ENCODE measurements around the gene RNF14.
A peak's percentile ranks its signal among the peaks of the same experiment; 100 is the strongest.
"Not testable (repeated sequence)": the region's sequence is repeated elsewhere in the genome, so short reads cannot be mapped to it uniquely, and the experiment has no call there.

Gene RNF14

DNA sequence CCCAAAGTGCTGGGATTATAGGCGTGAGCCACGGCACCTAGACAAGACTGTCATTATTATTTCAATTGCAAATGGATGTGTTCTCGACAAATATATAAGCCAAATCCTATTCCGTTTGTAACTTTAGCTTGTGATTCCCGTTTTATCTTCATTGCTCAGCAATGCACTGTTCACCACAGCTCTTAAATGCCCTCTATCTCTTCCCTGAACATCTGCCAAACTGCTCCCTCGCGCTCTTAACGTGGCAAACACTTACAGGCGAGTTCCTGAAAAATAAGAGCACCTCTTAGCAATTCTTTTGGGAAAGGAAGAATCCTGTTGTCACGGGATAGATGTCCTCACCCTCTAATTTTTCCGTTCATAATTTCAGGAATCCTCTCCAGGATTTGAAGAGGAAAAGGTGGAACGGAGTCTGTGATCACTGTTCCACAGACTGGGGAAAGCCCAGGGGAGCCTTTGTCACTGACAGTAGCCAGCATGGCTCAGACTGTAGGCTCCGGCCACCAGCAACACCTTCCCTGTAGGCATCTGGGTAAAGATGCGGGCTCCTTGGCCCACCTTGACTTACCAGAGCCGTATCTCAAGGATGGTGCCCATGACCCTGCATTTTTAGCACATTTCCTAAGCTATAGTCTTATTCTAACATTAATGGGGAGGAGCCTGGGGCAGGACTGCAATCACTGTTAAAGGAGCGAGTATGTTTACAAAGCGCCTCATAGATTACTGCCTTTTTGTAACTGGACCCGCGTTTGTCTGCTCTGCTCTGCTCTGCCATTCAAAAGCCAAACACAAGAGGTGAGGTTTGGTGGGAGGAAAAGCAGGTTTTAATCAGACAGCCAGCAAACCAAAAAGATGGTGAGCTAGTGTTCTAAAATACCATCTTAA is 64.1 kb downstream of the RNF14 start:
- no peak overlapping the region for H3K27ac ChIP-seq (ENCODE audit: extremely low read depth, low read depth, low read length)
- no peaks in the 10 kb centered on the region; the same call in 1 of the 2 replicates for H3K4me1 ChIP-seq (ENCODE audit: control insufficient read depth, insufficient read depth, low read length)
- ChIA-PET CTCF (interaction anchor here (0.6 to 1.3 kb wide), 2 partner anchors 42 to 720 kb away, joined by 3 to 4 read pairs; no protein-coding TSS in a partner anchor), POLR2A (no interaction called here)
- H3K36me3 ChIP-seq (ENCODE audit: control insufficient read depth in 2 of 2, insufficient read depth in 1 of 2, low read length in 2 of 2), result no peaks in the 10 kb centered on the region
- H3K9me3 ChIP-seq (ENCODE audit: control insufficient read depth, insufficient read depth, low read depth, low read length), result no peaks in the 10 kb centered on the region
- TF ChIP-seq ZNF549 (tag by site-specific recombination; IDR thresholded peaks at IDR 0.05), result no peak
- TF ChIP-seq ZFHX2 (tag by site-specific recombination; conservative IDR thresholded peaks at IDR 0.05), result no peak
- peak; percentile 59 for TF ChIP-seq FEZF1 (tag by site-specific recombination; IDR thresholded peaks at IDR 0.05)
- TF ChIP-seq ZNF837 (tag by site-specific recombination; IDR thresholded peaks at IDR 0.05), result no peak
- TF ChIP-seq ZSCAN16 (tag by site-specific recombination; IDR thresholded peaks at IDR 0.05), result no peak
- TF ChIP-seq ZNF416 (tag by site-specific recombination; IDR thresholded peaks at IDR 0.05), result no peak
- no peak for TF ChIP-seq ZNF701 (tag by site-specific recombination; IDR thresholded peaks at IDR 0.05)
- H3K4me3 ChIP-seq (ENCODE audit: low read depth, low read length), result no peak overlapping the region

DNA sequence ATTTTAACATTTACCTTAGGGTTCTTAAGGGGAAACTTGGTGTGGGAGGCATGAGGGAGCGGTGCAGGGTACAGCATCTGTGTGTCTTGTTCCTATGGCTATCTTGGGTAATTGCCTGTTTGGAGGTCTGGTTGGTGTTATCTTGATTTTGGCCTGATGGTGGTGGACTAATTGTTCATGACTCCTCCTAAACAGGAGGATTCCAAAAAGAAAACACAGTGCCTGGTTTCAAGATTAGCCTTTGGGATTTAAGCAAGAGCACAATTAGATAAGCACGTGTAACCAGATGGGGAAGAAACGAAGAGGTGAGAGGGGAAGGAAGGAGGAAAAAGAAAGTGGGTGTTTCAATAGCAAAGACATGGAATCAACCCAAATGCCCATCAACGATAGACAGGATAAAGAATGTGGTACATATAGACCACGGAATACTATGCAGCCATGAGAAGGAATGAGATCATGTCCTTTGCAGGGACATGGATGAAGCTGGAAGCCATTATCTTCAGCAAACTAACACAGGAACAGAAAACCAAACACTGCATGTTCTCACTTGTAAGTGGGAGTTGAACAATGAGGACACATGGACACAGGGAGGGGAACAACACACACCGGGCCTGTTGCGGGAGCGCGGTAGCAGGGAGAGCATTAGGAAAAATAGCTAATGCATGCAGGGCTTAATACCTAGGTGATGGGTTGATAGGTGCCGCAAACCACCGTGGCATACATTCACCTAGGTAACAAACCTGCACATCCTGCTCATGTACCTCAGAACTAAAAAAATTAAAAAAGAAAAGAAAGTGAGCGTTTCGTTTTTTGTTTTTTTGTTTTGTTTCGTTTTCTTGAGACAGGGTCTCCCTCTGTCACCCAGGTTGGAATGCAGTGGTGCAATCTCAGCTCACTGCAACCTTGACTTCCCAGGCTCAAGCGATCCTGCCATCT is 65.0 kb downstream of the RNF14 start:
- POLR2A ChIA-PET; H3K4me3 ChIP-seq (ENCODE audit: low read depth, low read length); H3K27ac ChIP-seq (ENCODE audit: extremely low read depth, low read depth, low read length); H3K9me3 ChIP-seq (ENCODE audit: control insufficient read depth, insufficient read depth, low read depth, low read length); H3K36me3 ChIP-seq (ENCODE audit: control insufficient read depth in 2 of 2, insufficient read depth in 1 of 2, low read length in 2 of 2); H3K4me1 ChIP-seq (ENCODE audit: control insufficient read depth, insufficient read depth, low read length): not testable (repeated sequence)
- TF ChIP-seq ZNF146 (tag by site-specific recombination; IDR thresholded peaks at IDR 0.05) (peak; percentile 61), ZNF335 (tag by site-specific recombination; conservative IDR thresholded peaks at IDR 0.05) (0 out of 2 replicates have a peak, but pooled peaks have one; percentile 21)
- CTCF ChIA-PET, result interaction anchor here (0.6 to 1.3 kb wide), 4 partner anchors 14 to 721 kb away, joined by 3 to 4 read pairs (median 4); no protein-coding TSS in a partner anchor

DNA sequence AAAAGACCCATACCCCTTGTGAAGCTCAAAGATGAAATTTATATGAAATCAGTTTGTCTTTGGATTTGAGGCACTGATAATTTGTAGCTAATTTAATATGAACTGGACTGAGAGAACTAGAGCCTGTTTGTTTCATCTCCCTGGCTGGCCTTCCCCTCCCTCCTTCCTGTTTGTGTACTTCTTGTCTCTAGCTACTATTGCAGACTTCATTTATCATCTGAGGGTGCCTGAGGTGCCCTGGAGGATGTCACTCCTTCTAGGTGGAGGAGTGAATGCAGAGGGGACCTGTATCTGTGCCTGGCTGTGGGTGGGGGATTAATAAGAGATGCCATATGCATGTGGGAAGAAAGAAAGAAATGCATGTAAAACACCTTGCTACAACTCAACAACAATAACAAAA is 66.1 kb downstream of the RNF14 start:
- ChIA-PET POLR2A (no interaction called here), CTCF (interaction anchor here (0.5 to 1.3 kb wide), 2 partner anchors 43 to 343 kb away, joined by 3 read pairs; no protein-coding TSS in a partner anchor)
- H3K36me3 ChIP-seq (ENCODE audit: control insufficient read depth in 2 of 2, insufficient read depth in 1 of 2, low read length in 2 of 2), result no peaks in the 10 kb centered on the region

DNA sequence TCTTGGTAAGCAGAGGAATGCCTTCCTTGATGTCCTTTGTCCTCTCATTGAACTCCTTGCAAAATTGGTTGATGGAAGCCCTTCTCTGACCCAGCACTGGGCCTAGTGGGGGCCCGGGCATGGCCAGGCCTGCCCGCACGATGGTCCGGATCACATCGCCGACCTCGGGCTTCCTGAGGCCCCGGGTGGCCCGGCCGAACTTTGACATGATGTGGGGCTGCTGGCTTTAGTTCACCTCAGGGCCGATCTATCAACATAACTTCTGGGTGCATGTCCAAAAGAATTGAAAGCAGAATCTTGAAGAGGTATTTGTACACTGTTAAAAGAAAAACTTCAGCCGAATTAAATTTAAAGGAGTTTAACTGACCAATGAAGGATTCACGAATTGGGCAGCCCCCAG is 68.0 kb downstream of the RNF14 start:
- ChIA-PET CTCF (interaction anchor here (0.7 kb wide), 1 partner anchor 119 kb away, joined by 4 read pairs; no protein-coding TSS in a partner anchor), POLR2A (interaction anchor here (1.2 kb wide), 1 partner anchor 12 kb away, joined by 3 read pairs; no protein-coding TSS in a partner anchor)
- no peak overlapping the region for H3K27ac ChIP-seq (ENCODE audit: extremely low read depth, low read depth, low read length)
- TF ChIP-seq ZNF341 (tag by site-specific recombination; IDR thresholded peaks at IDR 0.05; ENCODE audit: low read depth), result no peak
- no peak for TF ChIP-seq ZNF548 (tag by site-specific recombination; IDR thresholded peaks at IDR 0.05)
- TF ChIP-seq, protein P1, sequence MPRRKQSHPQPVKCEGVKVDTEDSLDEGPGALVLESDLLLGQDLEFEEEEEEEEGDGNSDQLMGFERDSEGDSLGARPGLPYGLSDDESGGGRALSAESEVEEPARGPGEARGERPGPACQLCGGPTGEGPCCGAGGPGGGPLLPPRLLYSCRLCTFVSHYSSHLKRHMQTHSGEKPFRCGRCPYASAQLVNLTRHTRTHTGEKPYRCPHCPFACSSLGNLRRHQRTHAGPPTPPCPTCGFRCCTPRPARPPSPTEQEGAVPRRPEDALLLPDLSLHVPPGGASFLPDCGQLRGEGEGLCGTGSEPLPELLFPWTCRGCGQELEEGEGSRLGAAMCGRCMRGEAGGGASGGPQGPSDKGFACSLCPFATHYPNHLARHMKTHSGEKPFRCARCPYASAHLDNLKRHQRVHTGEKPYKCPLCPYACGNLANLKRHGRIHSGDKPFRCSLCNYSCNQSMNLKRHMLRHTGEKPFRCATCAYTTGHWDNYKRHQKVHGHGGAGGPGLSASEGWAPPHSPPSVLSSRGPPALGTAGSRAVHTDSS (tag by site-specific recombination; IDR thresholded peaks at IDR 0.05), result no peak
- TF ChIP-seq ZNF639 (tag by site-specific recombination; IDR thresholded peaks at IDR 0.05), result no peak
- no peak for TF ChIP-seq ZFP69B (tag by site-specific recombination; IDR thresholded peaks at IDR 0.05)
- no peak for TF ChIP-seq ZNF596 (tag by site-specific recombination; IDR thresholded peaks at IDR 0.05)
- TF ChIP-seq ZNF623 (tag by site-specific recombination; IDR thresholded peaks at IDR 0.05), result no peak
- no peak for TF ChIP-seq GFI1B (tag by site-specific recombination; IDR thresholded peaks at IDR 0.05)
- TF ChIP-seq YY1 (tag by site-specific recombination; IDR thresholded peaks at IDR 0.05), result no peak
- no peak for TF ChIP-seq ZNF37A (tag by site-specific recombination; IDR thresholded peaks at IDR 0.05)
- TF ChIP-seq ZFP37 (tag by site-specific recombination; IDR thresholded peaks at IDR 0.05), result no peak

More for the DNA sequence above, 66.1 kb downstream of the RNF14 start:
- H3K27ac ChIP-seq (ENCODE audit: extremely low read depth, low read depth, low read length), result no peak overlapping the region
- no peaks in the 10 kb centered on the region; the same call in 1 of the 2 replicates for H3K4me1 ChIP-seq (ENCODE audit: control insufficient read depth, insufficient read depth, low read length)
- no peaks in the 10 kb centered on the region for H3K9me3 ChIP-seq (ENCODE audit: control insufficient read depth, insufficient read depth, low read depth, low read length)
- TF ChIP-seq ZNF521 (tag by site-specific recombination; IDR thresholded peaks at IDR 0.05), result no peak
- no peak for TF ChIP-seq ELK4 (IDR thresholded peaks at IDR 0.05; ENCODE audit: borderline replicate concordance, low read depth, low read length)
- no peak for TF ChIP-seq ZBTB21 (tag by site-specific recombination; IDR thresholded peaks at IDR 0.05)
- no peak overlapping the region for H3K4me3 ChIP-seq (ENCODE audit: low read depth, low read length)

More for the DNA sequence above, 68.0 kb downstream of the RNF14 start:
- H3K4me1 ChIP-seq (ENCODE audit: control insufficient read depth, insufficient read depth, low read length), result no peaks in the 10 kb centered on the region; the same call in 1 of the 2 replicates
- H3K9me3 ChIP-seq (ENCODE audit: control insufficient read depth, insufficient read depth, low read depth, low read length), result no peaks in the 10 kb centered on the region
- H3K4me3 ChIP-seq (ENCODE audit: low read depth, low read length), result no peak overlapping the region
- no peaks in the 10 kb centered on the region for H3K36me3 ChIP-seq (ENCODE audit: control insufficient read depth in 2 of 2, insufficient read depth in 1 of 2, low read length in 2 of 2)

Measured in HEK293 (cell line).